GM18873 (cell line): ENCODE data around the gene DSP.

Experiments used
- ATAC-seq: cut with Tn5 transposase; IDR thresholded peaks from one replicate; pipeline ENCODE4 v1.9.1; 2021; ENCODE audit warnings: mild to moderate bottlenecking, moderate library complexity, moderate number of reproducible peaks; ENCODE audit not compliant: unreplicated experiment, low FRiP score

The DSP gene

DNA sequence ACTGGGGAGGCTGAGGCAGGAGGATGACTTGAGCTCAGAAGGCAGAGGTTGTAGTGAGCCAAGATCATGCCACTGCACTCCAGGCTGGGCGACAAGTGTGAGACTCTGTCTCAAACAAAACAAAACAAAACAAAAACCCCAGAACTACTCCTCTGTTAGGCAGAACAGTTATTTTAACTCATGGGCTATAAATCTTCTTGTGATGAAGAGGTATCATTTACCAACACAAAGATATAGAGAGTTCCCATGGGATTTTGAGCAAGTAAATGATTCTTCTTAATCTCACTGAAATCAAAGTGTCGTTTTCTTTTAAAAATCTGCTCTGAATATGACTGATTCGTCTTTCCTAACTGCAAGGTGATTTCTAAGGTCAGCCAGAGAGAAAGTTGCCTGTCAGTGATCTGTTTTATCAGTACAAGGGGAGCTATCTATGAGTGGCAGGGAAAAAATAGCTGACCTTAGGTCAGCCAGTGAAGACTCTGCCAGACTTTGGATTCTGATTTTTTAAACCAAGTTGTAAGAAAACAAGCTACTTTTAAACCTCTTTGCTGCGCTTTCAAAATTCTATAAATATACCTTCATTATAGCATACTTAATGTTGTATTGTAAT lies 3.8 kb upstream of the DSP start:
- no peak for ATAC-seq

DNA sequence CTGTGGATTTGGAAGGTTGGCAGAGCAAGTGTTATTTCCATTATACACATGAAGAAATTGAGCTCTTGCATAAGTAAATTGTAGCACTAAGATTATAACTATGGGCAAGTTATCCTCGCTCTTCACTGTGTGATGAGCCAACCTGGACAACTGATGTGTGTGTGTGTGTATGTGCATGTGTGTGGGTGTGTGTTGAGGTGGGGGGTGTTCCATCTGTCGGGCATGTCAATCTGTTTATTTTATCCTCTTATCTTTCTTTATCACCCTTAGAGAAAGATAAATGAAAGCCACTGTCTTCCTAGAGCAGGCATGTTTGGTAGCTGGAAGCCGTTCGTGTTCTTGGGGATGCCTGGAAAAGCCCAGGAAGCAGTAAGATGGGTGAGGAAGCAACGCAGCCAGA lies 3.0 kb upstream of the DSP start:
- no peak for ATAC-seq

DNA sequence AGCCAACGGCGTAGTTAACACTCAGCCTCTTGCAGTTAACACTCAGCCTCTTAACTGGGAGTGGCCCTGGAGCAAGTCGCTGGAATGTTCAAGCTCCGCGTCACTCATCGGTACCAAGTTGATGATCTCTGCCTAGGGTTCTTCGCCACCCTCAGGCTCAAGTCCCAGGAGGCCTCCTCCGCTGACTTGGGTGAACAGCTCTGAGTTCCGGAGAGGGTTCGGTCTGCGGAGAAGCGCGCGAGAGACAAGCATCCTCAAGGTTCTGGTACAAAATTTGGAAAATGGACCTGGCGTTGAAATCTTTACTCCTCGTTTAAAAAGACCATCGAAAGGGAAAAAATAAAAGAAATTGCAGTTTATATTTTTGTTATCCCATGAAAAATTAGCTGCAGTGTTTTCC lies 876 bp upstream of the DSP start:
- no peak for ATAC-seq

DNA sequence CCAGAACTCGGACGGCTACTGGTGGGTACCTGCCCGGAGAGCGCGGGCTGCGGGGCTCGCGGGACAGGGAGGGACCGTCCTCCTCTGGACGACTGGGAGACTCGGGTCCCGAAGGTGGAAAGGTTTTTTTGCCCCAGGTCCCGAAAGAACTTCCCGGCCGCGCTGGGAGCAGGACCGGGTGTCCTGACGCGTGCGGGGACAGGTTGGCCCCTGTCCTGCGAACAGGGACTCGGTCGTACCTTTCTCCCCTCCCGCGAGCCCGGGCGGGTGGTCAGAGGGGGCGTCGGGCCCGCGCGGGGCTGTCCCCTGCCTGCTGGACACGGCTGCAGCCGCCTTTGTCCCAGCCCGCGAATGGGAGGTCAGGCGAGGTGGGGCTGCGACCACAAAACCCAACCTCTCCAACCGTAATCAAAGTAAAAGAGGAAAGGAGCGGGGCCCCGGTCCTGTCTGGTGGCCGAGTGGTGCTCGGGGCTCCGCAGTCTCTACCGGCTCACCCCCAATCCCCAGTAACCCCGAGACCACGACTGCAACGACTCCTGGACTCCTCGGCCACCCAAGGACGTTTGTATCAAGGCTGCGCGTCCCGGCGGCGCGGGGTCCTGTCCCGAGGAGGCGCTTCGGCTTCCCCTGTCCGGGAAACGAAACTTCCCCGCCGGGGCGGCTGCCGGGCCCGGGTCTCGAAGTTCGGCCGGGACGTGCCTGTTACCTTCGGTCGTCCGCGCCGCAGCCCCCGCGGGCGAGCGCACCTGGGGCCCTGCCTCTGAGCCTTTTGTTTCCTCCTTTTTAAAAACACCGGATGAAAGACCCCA lies 798 bp downstream of the DSP start:
- ATAC-seq: no peak

DNA sequence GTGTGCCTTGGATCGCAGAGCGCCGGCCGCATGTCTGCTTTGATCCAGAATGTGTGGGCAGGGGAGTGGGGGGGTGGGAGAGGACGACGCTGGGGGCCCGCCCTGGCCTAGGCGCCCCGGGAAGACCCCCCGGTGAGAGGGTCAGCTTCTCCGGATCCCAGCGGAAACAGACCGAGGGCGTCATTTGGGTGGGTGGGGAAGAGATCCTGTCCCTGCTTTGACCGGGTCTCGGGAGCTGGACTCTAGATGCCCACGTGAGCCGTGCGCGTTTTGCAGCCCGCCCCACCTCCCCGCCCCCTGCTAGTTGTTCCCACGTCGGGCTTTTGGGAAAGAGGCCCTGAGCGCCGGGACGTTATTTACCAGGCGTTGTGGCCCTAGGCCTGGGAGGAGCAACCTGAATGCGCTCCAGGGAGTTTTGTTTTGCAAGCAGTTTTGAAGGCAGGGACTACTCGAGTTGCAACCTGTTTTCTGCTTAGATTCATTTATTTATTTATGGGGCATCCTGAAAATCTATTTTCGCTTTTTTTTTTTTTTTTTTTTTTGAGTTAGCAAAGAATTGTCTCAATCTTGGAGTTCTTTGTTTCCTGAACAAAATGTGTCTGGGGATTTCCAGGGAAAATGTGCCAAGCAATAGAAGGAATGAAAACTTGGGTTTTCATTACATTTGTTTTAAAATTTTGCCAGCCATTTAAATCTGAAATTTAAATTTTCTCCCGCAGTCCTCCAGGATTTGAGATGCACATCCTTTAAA lies 1.6 kb downstream of the DSP start:
- no peak for ATAC-seq

DNA sequence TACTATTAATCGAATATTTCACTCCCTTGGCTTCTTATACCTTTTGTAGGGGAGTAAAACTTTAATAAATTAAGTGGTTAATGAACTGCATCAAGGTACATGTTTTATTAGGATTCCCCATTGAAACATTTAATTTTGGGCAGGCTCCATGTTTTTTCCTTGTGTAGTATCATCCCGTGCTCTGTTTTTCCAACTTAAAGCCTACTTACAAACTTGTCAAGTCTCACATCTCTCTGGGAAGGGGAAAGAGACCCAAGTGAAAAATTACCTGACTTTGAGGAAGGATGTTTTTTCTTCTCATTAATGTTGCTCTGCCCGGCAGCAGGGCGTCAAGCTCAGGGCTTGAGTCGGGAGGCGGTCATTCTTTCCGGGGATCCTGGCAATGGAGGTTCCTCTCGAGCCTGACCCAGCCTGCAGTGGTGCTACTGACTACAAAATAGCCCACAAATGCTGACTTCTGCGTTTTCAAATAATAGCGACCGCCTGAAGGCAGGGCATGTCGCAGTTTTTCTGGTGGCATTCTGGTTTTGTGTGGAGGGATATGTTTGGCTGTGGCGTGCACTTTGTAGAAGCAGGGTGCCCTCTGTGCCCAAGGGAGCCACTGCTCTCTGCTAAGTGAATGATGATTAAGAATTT lies 2.4 kb downstream of the DSP start:
- ATAC-seq: no peak

DNA sequence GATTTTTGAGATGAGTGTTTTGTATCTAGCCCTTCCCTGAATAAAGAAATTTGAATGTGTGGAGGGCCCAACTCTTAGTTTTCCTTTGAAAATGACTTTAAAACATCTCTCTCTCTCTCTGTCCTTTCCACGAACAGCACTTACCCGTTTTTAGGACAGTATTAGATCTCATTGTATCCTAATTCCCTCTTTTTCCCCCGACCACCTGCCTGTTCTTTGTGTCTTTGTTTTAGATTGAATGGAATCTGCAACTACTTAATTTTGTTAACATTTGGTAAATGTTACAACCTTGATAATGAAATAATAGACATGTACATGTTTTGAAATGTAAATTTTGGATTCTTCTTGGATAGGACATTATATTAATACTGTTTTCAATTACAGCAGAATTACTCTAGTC lies 3.1 kb downstream of the DSP start:
- no peak for ATAC-seq

DNA sequence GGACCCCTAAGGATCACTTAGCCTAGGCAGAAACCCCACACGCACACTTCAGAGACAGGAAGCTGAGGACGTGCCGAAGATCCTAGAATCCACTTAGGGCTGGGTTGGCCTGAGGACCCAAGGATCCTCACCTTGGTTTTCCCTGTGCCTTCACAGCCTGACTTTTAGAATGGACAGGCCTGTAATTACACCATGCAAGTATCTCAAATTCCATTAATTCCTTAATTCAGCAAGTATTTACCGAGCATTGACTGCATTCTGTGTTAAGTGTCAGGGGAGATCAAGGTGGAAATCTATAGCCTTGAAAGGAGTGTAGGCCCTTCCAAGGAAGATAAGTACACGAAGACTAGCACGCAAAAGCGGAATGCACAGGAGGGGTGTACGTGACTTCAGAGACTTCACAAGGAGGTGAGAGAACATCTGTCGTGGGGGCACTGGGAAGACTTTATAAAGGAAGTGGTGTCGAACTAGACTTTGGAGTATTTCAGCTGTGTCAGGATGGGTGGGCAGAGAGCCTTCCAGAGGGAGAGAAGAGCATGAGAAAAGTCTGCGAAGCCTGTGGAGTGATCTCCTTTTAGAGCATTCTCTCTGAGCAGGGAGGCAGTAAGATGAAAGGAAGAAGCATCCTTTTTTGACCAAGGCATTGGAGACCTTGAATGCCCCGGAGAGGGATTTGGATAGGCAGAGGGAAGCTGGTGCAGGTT lies 4.0 kb downstream of the DSP start:
- ATAC-seq: no peak

DNA sequence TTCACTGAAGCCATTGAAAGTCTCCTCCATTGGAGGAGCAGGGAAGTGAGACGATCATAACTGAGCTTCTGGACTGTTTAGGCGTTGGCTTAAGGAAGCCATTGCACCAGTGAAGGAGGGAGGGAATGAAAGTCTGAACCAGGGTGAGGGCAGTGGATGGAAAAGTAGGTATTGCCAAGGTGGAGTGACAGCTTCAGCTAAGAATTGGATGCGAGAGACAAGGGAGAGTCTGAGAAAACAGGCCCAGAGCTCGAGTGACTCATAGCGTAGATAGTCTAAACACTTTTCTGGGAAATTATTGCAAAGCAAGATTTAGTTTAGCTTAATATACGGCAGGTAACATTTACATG lies 4.5 kb downstream of the DSP start:
- ATAC-seq: no peak

DNA sequence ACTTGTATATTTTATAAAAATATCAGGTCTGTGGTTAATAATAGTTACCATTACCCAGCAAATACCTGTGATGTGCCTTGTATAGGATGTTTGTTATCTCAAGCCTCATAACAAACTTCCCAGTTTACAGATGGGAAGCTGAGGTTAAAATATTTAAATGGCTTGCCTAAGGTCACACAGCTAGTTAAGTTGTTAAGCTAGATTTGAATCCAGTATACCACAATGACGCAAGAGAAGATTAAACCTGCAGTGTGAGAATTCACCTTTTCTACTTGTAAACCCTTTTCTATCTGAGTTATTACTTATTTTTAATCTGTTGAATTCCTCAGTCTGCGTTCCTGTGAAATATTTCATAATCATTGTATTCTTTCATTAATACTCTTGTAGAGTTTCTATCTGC lies 4.9 kb downstream of the DSP start:
- no peak for ATAC-seq

DNA sequence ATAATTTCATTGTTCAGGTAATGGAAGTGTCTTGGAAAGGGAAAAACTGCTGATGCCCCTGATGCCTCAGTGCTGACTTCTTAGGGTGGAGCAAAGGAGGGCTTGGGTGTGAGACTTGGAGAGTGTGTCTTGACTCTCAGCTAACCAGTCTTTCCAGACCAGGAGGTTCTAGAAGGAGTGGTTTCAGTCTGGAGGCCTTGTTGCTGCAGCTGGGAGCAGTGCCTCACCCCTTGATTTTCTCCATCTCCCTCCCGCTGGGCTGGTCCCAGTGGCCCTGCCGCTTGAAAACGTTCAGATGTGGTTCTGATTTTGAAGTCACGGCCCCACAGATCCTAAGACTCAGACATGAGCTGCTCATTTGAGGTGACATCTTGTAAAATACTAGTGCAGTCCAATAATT lies 5.4 kb downstream of the DSP start:
- ATAC-seq: no peak

DNA sequence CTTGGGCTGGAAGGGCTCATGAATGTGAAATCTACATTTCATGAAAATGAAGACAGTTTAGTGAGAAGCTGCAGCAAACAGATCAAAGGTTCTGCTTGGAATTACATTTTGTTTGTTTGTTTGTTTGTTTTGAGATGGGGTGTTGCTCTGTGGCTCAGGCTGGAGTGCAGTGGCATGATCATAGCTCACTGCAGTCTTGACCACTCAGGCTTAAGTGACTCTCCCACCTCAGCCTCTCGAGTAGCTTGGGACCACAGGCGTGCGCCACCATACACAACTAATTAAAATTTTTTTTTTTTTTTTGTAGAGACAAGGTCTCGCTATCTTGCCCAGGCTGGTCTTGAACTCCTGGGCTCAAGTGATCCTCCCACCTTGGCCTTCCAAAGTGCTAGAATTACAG lies 5.8 kb downstream of the DSP start:
- ATAC-seq: no peak

DNA sequence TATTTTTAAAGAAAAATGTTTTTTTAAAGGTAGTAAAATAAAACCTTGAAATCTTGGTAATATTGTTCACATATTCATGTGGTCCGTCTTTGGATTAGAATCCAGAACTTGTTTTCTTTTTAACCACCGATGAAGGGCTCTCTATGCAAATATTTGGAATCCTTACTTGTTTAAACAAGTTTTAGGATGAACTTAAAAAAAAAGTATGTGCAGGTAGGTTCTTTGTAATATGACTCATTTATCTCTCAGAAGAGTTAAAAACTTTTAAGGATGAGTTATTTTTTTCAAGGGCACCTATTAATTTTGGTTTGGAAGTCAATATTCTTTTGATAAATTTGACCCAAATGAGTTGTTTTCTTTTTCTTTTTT lies 8.9 kb downstream of the DSP start:
- no peak for ATAC-seq

DNA sequence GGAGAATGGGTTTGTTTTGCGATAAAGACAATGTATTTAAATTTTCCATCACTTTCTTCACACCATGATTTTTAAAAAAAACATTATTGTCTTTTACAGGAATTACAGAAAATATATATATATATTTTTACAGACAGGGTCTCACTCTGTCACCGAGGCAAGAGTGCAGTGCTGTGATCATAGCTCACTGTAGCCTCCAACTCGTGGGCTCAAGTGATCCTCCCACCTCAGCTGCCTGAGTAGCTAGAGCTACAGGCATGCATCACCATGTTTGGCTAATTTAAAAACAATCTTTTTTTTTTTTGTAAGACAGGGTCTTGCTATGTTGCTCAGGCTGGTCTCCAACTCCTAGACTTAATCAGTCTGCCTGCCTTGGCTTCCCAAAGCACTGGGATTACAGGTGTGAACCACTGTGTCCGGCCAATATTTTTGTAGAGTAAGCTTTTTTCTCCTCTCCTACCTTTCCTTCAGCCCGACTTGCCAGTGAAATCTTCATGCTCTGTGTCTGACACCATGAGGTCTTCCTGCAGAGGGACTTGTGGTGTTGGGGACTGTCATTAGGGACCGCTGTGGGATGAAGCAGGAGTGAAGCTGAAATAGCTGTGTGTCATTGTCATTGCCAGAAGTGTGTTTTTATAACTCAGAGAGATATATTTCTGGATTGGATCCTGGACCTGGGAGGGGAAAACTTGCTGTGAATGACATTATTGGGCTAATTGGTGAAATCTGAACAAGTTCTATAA lies 13.2 kb downstream of the DSP start:
- no peak for ATAC-seq

DNA sequence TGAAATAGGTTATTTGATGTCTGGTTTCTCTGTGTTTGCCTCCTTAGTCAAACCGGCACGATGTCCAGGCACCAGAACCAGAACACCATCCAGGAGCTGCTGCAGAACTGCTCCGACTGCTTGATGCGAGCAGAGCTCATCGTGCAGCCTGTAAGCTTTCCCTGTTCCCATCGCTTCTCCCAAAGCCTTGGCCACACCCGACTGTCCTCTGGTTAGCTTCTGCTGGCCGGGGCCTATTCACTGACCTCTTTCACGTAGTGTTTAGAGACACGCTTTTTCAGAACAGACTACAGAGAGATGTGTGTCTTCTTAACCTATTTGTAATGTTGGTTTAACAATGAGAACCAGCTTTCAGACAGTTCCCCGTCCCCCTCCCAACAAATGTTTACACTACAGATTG lies 14.2 kb downstream of the DSP start:
- no peak for ATAC-seq

DNA sequence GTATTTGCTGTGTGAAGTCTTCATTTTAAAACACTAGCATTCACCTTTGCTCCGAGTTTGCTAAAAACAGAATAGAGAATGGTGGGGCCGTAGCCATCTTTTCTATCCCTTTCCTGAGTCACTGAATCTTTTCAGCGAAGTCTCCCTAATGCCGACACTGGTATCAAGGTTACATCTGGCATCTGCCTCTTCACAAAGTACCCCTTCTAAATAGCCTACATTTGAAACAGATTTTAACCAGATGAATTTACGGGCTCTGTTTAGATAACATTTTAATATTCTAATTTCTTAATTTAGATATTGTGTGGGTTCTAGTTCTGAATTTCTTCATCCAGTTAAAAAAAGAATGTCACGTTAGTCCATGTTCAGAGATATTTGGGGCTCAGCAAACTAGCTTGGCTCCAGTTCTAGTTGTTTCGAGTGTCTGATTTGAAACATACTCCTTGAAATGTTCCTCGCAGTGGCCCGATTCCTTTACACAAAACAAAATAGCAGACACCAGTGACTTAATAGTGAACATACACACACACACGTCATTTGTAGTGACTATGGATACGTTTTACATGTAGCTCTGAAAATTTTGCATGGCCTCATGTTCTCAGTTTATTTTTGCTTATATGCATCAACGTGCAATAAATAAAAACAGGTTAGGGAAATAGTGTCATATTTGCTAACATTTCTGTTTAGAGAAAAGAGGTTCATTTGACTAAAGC lies 15.1 kb downstream of the DSP start:
- no peak for ATAC-seq

DNA sequence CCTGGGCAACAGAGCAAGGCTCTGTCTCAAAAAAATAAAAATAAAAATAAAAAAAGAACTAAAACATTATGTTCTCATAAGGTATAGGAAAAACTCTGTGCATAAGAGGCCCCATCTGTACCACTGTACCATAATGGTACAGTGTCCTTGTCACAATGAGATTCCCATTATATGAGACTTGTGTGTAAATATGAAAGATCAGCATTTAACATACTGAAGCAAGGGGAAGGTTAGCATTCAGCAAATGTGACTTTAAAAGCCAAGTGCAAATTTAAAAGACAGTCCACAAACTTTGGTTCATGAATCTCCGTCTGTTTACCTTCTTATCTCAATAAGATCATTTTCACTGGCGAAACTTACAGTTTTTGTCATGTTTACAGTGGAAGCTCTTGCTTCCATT lies 16.2 kb downstream of the DSP start:
- no peak for ATAC-seq

DNA sequence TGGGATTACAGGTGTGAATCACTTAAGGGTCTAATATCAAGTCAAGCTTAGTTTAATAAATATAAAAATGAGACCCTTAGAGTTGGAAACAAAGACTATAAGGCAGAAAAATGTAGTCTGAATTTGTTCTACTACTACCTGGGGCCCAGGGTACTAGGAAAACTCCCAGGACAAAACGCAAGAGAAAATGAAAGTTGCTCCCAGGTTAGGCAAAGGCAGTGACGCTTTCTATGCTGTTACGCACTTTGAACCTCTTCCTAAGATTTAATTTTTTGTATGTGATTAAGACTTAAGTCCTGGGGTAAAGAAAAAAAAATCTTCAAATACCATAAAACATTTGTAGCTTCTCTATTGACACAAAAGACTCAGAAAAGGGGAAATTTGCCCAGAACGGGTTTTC lies 17.3 kb downstream of the DSP start:
- no peak for ATAC-seq

DNA sequence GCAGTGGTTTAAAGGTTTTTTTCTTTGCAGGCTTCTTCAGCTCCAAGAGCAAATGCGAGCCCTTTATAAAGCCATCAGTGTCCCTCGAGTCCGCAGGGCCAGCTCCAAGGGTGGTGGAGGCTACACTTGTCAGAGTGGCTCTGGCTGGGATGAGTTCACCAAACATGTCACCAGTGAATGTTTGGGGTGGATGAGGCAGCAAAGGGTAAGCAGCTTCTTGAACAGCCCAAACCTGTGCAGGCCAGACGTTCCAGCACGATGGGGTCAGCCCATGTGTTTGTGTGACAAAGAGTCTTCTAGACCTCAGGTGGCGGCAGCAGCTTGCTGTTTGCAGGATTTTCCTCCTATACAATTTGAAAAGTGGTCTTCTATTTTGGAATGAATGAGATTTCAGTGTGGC lies 17.7 kb downstream of the DSP start:
- ATAC-seq: no peak
